ENCODE data around the gene ATP6V0B. TPM values are rescaled to one million over a fixed set of nuclear protein-coding genes. Genes with fewer than 3 reads are reported as not detected.

The ATP6V0B gene
- total RNA-seq, 2 experiments from 2014 or later, result 116 to 117 TPM

GRCh38 chr1:43958351-43959255 lies 16.2 kb upstream of the ATP6V0B start:
- ATAC-seq, result no peak
- no peaks in the 10 kb centered on the region for H3K27me3 Mint-ChIP-seq (ENCODE audit: low read depth)

GRCh38 chr1:43960798-43961197 lies 14.0 kb upstream of the ATP6V0B start:
- H3K27ac Mint-ChIP-seq, result no peak overlapping the region

More at GRCh38 chr1:43958351-43959255, 16.2 kb upstream of the ATP6V0B start:
- Mint-ChIP-seq H3K9me3 (ENCODE audit: insufficient read depth) (no peaks in the 10 kb centered on the region), H3K27ac (no peak overlapping the region), H3K36me3 (ENCODE audit: low read depth) (peaks cover 15% of the 10 kb centered on the region), H3K4me1 (ENCODE audit: low read depth) (peaks cover 14% of the 10 kb centered on the region), H3K4me3 (no peak overlapping the region)
- no peak for DNase-seq
- POLR2A ChIA-PET, result no interaction called here
- CTCF ChIA-PET, result interaction anchor here (1.2 to 1.7 kb wide), 2 partner anchors 11 to 195 kb away, joined by 5 read pairs; partner anchors contain the start of gene IPO13

GRCh38 chr1:43961692-43962091 lies 13.1 kb upstream of the ATP6V0B start:
- Mint-ChIP-seq H3K27ac (no peak overlapping the region), H3K4me1 (ENCODE audit: low read depth) (peaks cover 14% of the 10 kb centered on the region), H3K27me3 (ENCODE audit: low read depth) (no peaks in the 10 kb centered on the region), H3K4me3 (no peak overlapping the region), H3K9me3 (ENCODE audit: insufficient read depth) (no peaks in the 10 kb centered on the region), H3K36me3 (ENCODE audit: low read depth) (peaks cover 15% of the 10 kb centered on the region)
- ChIA-PET POLR2A (no interaction called here), CTCF (interaction anchor here (1.9 kb wide), 1 partner anchor 27 kb away, joined by 8 read pairs; the partner anchor contains the start of gene ARTN)
- ATAC-seq, result no peak
- no peak for DNase-seq

More at GRCh38 chr1:43960798-43961197, 14.0 kb upstream of the ATP6V0B start:
- Mint-ChIP-seq H3K4me3 (no peak overlapping the region), H3K27me3 (ENCODE audit: low read depth) (no peaks in the 10 kb centered on the region), H3K9me3 (ENCODE audit: insufficient read depth) (no peaks in the 10 kb centered on the region), H3K36me3 (ENCODE audit: low read depth) (peaks cover 15% of the 10 kb centered on the region), H3K4me1 (ENCODE audit: low read depth) (peaks cover 14% of the 10 kb centered on the region)
- POLR2A ChIA-PET, result no interaction called here
- ATAC-seq (no peak), DNase-seq (no peak)
- CTCF ChIA-PET, result no interaction called here

DNA sequence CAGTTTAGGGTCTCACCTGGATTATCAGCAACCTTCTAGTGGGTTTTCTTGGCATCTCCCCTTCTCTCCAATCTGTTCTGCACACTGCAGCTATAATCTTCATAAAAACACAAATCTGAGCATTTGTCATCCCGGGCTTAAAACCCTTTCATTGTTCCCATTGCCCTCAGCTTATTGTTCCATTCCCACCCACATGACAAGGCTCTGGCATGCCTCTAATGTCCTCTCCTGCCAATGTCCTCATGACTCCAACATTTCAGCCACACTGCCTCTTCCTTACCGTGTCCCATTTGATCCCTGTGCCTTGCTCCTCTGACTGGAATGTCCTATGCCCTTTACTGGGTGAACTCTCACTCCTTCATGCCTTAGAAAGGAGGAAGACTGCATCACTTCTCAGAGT lies 12.4 kb upstream of the ATP6V0B start:
- POLR2A ChIA-PET, result no interaction called here
- H3K4me3 Mint-ChIP-seq, result no peak overlapping the region

DNA sequence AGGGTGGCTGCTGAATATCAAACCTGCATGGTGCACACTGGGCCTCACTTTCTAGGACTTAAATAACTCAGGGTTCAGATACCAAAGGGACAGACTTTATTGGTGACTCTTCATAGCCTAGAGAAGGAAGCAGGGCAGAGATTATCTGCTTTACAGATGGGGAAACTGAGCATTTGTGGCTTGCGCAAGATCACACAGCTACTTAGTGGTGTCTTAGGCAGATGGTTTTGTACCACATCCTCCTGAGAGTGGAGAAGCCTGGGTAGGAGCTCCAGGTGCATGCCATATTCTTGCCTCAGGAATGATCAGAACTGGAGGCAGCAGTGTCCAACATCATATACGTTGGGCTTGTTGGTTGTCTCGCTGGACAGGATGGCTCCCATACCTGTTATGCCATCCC lies 11.8 kb upstream of the ATP6V0B start:
- ChIA-PET CTCF (interaction anchor here (1.9 kb wide), 1 partner anchor 28 kb away, joined by 8 read pairs; the partner anchor contains the start of gene ARTN), POLR2A (no interaction called here)
- Mint-ChIP-seq H3K27me3 (ENCODE audit: low read depth) (no peaks in the 10 kb centered on the region), H3K27ac (no peak overlapping the region), H3K36me3 (ENCODE audit: low read depth) (peaks cover 14% of the 10 kb centered on the region), H3K9me3 (ENCODE audit: insufficient read depth) (no peaks in the 10 kb centered on the region), H3K4me3 (no peak overlapping the region), H3K4me1 (ENCODE audit: low read depth) (peaks cover 14% of the 10 kb centered on the region)
- no peak for ATAC-seq
- no peak for DNase-seq

More for the DNA sequence above, 12.4 kb upstream of the ATP6V0B start:
- Mint-ChIP-seq H3K27ac (peak overlapping the region; percentile 2), H3K27me3 (ENCODE audit: low read depth) (no peaks in the 10 kb centered on the region), H3K36me3 (ENCODE audit: low read depth) (peaks cover 13% of the 10 kb centered on the region), H3K4me1 (ENCODE audit: low read depth) (peaks cover 14% of the 10 kb centered on the region), H3K9me3 (ENCODE audit: insufficient read depth) (no peaks in the 10 kb centered on the region)
- DNase-seq, result no peak
- CTCF ChIA-PET, result interaction anchor here (1.9 kb wide), 1 partner anchor 28 kb away, joined by 8 read pairs; the partner anchor contains the start of gene ARTN
- ATAC-seq, result no peak

GRCh38 chr1:43963890-43964289 lies 10.9 kb upstream of the ATP6V0B start:
- POLR2A ChIA-PET, result interaction anchor here (0.7 kb wide), 1 partner anchor 423 kb away, joined by 3 read pairs; no protein-coding TSS in a partner anchor
- DNase-seq (no peak), ATAC-seq (no peak)
- Mint-ChIP-seq H3K27me3 (ENCODE audit: low read depth) (no peaks in the 10 kb centered on the region), H3K4me3 (no peak overlapping the region), H3K36me3 (ENCODE audit: low read depth) (peaks cover 13% of the 10 kb centered on the region), H3K4me1 (ENCODE audit: low read depth) (peaks cover 14% of the 10 kb centered on the region), H3K27ac (no peak overlapping the region), H3K9me3 (ENCODE audit: insufficient read depth) (no peaks in the 10 kb centered on the region)
- CTCF ChIA-PET, result interaction anchor here (1.9 kb wide), 1 partner anchor 29 kb away, joined by 8 read pairs; the partner anchor contains the start of gene ARTN

DNA sequence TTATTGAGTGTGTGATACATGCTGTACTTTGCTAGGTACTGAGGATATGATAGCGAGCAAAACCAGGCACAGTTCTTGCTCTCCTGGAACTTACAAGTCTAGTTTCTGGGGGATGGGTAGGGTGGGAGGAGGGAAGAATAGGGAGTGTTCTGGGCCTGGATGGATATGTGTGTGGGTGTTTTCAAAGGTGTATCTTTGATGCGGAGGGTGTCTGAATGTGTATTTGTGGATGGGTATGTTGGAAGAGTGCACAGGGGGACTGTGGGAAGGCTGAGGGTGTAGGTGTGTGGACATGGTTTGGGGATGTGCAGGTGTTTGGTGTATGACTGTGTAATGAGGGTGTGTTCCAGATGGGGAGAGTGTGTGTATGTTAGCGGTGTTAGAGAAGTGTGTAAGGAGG lies 9.4 kb upstream of the ATP6V0B start:
- CTCF ChIA-PET, result interaction anchor here (0.7 kb wide), 1 partner anchor 13 kb away, joined by 4 read pairs; no protein-coding TSS in a partner anchor

GRCh38 chr1:43968348-43968948 lies 6.3 kb upstream of the ATP6V0B start:
- H3K36me3 Mint-ChIP-seq (ENCODE audit: low read depth), result peaks cover 19% of the 10 kb centered on the region
- H3K27ac Mint-ChIP-seq, result no peak overlapping the region
- ATAC-seq, result no peak
- H3K4me1 Mint-ChIP-seq (ENCODE audit: low read depth), result peaks cover 23% of the 10 kb centered on the region
- DNase-seq, result peak; percentile 67
- POLR2A ChIA-PET, result no interaction called here
- CTCF ChIA-PET, result interaction anchor here (1.0 to 1.8 kb wide), 2 partner anchors 34 to 80 kb away, joined by 4 read pairs; no protein-coding TSS in a partner anchor
- H3K27me3 Mint-ChIP-seq (ENCODE audit: low read depth), result no peaks in the 10 kb centered on the region
- no peaks in the 10 kb centered on the region for H3K9me3 Mint-ChIP-seq (ENCODE audit: insufficient read depth)
- no peak overlapping the region for H3K4me3 Mint-ChIP-seq

More for the DNA sequence above, 9.4 kb upstream of the ATP6V0B start:
- Mint-ChIP-seq H3K4me1 (ENCODE audit: low read depth) (peaks cover 25% of the 10 kb centered on the region), H3K27ac (no peak overlapping the region), H3K4me3 (no peak overlapping the region), H3K36me3 (ENCODE audit: low read depth) (peaks cover 10% of the 10 kb centered on the region), H3K27me3 (ENCODE audit: low read depth) (no peaks in the 10 kb centered on the region), H3K9me3 (ENCODE audit: insufficient read depth) (no peaks in the 10 kb centered on the region)
- DNase-seq (no peak), ATAC-seq (no peak)
- POLR2A ChIA-PET, result no interaction called here

GRCh38 chr1:43969416-43969745 lies 5.4 kb upstream of the ATP6V0B start:
- peak overlapping the region; percentile 86 for H3K27ac Mint-ChIP-seq
- DNase-seq (no peak), ATAC-seq (no peak)
- peaks cover 32% of the 10 kb centered on the region for H3K4me1 Mint-ChIP-seq (ENCODE audit: low read depth)
- H3K36me3 Mint-ChIP-seq (ENCODE audit: low read depth), result peaks cover 23% of the 10 kb centered on the region
- no peaks in the 10 kb centered on the region for H3K27me3 Mint-ChIP-seq (ENCODE audit: low read depth)
- peak overlapping the region; percentile 97 for H3K4me3 Mint-ChIP-seq
- ChIA-PET CTCF (interaction anchor here (0.9 to 1.6 kb wide), 4 partner anchors 20 to 206 kb away, joined by 3 to 4 read pairs (median 4); no protein-coding TSS in a partner anchor), POLR2A (interaction anchor here (0.7 to 1.8 kb wide), 2 partner anchors 22 to 23 kb away, joined by 3 to 6 read pairs; partner anchors contain the start of gene IPO13)
- no peaks in the 10 kb centered on the region for H3K9me3 Mint-ChIP-seq (ENCODE audit: insufficient read depth)

DNA sequence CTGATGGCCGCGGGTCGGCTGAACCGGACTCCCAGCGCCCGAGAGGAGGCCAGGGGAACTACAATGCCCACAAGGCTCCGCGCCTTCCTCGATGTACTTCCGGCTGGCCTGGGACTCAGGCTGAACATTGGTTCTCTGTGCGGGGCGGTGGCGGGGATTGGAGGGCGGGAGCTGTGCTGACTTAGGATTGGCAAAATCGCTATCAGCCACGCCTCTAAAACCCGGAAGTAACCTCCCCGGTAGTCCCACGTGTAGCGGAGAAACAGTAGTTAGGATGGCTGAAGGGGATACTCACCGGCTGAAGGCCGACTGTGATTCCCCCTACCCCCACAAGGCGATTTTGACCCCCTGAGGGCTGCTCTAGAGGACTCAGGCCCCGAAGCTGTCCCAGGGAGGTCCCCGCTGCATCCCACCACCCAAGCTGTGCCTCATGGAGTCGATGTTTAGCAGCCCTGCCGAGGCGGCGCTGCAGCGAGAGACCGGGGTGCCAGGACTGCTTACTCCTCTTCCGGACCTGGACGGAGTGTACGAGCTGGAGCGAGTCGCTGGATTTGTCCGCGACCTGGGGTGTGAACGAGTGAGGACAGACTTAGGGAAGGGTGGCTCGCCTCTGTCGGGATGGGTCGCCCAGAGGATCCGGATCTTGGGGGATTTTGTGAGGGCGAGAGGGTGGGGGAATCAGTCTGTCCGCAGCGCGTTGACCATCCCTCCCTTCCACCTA lies 4.9 kb upstream of the ATP6V0B start, which contains the start of gene DPH2:
DPH2 (plus strand) TSS at position 265 of the 721 bp plus-strand sequence; CDS start at position 431, 166 bp downstream.
- Mint-ChIP-seq H3K36me3 (ENCODE audit: low read depth) (peaks cover 23% of the 10 kb centered on the region), H3K27ac (peak within 1 kb of the TSS; percentile 86), H3K27me3 (ENCODE audit: low read depth) (no peaks in the 10 kb centered on the region), H3K9me3 (ENCODE audit: insufficient read depth) (no peaks in the 10 kb centered on the region), H3K4me3 (peak within 1 kb of the TSS; percentile 97), H3K4me1 (ENCODE audit: low read depth) (peaks cover 34% of the 10 kb centered on the region)
- POLR2A ChIA-PET, result interaction anchor here (0.7 to 1.8 kb wide), 2 partner anchors 22 to 23 kb away, joined by 3 to 6 read pairs; partner anchors contain the start of gene IPO13
- ATAC-seq (peak; percentile 90), DNase-seq (peak; percentile 99)
- CTCF ChIA-PET, result interaction anchor here (0.8 to 1.6 kb wide), 6 partner anchors 21 to 207 kb away, joined by 3 to 4 read pairs (median 4); partner anchors contain the start of gene IPO13

GRCh38 chr1:43970502-43970901 lies 4.3 kb upstream of the ATP6V0B start:
- H3K4me1 Mint-ChIP-seq (ENCODE audit: low read depth), result peaks cover 34% of the 10 kb centered on the region
- H3K36me3 Mint-ChIP-seq (ENCODE audit: low read depth), result peaks cover 23% of the 10 kb centered on the region
- H3K27me3 Mint-ChIP-seq (ENCODE audit: low read depth), result no peaks in the 10 kb centered on the region
- H3K9me3 Mint-ChIP-seq (ENCODE audit: insufficient read depth), result no peaks in the 10 kb centered on the region
- ATAC-seq (no peak), DNase-seq (no peak)
- peak overlapping the region; percentile 97 for H3K4me3 Mint-ChIP-seq
- CTCF ChIA-PET, result interaction anchor here (0.8 to 1.6 kb wide), 4 partner anchors 21 to 35 kb away, joined by 3 to 4 read pairs (median 4); partner anchors contain the start of gene IPO13
- H3K27ac Mint-ChIP-seq, result peak overlapping the region; percentile 86
- POLR2A ChIA-PET, result interaction anchor here (1.8 kb wide), 1 partner anchor 24 kb away, joined by 6 read pairs; the partner anchor contains the start of gene IPO13
